DMS53 treated with DMSO at 0.1 percent for 48 hours (cell line): ENCODE results near the gene CBX8.

Experiments
- DNase-seq: peaks from one replicate; lab custom pipeline; 2025; ENCODE audit not compliant: unreplicated experiment; lab: John Stamatoyannopoulos, UW

CBX8 gene

DNA sequence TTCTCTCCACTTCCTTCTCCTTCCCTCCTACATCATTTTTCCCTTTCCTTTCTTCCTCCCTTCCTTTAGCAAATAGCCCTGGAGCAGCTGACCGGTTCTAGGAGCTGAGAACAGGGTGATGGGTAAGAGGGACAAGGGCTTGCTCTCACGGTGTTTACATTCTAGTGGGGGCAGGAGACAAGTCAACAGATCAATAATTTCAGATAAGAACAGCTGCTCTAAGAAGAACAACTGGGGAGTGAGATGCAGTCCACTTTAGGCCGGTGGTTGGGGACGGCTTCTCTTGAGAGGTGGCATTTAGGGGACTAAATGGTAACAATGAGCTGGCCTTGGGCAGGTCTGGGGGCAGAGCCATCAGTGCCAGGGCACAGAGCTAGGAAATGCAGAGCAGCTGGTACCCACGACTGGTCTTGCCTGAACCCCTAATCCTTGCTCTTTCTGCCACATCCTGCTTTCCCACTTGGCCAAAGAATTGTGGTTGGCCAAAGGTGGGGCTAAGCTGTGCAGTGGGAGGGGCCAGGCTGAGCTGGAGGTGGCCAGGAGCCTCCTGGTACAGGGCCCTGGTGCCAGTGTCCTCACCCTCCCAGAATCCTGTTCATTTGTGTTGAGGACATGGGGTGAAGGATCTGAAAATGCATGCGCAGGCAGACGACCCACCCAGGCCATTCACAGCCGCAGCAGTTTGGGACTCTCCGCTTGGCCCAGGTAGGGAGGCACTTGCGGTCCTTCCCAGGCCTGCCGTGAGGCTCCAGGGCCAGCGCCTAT, 24.6 kb upstream of the CBX8 start:
- no peak for DNase-seq

GRCh38 chr17:79820959-79821330, 24.1 kb upstream of the CBX8 start:
- no peak for DNase-seq

DNA sequence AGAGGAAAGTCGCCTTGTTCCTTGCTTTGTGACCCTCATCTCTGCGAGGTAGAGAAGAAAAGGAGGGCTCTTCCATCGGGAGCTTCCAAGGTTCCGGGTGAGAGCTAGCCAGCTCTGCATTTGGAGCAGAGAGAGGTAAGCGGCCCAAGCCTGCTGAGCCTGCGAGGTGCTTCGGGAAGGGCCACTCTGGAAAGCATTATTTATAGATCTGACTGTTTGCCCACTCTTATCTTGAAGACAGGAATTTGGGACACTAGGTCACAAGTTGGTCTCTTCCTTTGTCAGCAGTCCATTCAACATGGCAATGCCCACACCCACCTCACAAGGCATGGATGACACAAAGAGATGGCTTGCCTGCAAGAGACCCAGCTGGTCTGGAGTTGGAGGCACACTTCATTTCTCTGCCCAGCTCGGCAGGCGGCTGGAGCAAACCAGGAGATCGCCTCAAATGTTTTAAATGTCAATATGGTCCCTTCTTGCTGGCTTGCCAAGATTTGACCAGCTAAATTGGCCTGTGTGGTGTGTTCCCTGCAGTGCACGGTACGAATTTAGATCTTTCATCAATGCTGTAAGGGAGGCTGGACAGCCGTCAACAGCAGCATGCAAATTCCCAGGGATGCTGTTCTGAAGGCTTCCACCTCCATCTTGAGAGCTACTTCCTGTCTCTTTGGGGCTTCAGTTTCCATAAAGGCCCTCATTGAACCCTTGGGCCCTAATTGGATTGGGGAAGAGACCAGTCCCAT, 22.8 kb upstream of the CBX8 start:
- DNase-seq: no peak

- DNase-seq: no peak
Observed at GRCh38 chr17:79819085-79819484, 22.2 kb upstream of the CBX8 start.

DNA sequence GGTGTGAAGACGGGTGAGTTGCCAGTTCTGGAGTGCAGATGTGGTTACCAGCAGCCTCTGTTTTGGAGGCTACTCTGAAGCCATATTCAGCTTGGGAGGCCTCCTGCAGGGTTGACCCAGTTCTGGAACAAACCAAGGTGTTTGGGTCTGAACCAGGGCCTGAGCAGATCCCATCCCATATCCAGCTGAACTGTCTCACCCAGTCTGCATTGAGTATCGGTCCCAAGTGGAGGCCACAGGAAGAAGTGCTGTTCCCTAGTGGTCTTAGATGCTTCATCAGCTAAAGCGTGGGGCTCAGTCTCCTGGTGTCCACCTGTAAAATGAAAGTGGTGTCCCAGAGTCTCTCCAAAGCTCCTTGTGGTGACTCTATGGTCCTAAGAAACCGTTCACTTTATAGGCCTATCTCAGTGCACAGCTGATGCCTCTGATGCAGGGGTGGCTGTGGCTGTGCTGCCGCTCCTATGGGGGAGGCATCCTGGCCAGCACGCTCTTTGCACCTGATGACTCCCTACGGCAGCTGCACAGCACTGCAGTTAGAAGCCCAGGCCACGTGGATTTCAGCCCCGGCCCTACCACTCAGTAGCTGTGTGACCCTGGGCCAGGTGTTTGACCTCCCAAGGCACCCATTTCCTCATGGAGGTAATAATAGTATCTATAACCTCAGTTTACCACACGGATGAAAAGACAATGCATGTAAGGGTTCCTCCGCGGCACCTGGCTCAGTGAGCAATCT, 21.3 kb upstream of the CBX8 start:
- DNase-seq: no peak

DNA sequence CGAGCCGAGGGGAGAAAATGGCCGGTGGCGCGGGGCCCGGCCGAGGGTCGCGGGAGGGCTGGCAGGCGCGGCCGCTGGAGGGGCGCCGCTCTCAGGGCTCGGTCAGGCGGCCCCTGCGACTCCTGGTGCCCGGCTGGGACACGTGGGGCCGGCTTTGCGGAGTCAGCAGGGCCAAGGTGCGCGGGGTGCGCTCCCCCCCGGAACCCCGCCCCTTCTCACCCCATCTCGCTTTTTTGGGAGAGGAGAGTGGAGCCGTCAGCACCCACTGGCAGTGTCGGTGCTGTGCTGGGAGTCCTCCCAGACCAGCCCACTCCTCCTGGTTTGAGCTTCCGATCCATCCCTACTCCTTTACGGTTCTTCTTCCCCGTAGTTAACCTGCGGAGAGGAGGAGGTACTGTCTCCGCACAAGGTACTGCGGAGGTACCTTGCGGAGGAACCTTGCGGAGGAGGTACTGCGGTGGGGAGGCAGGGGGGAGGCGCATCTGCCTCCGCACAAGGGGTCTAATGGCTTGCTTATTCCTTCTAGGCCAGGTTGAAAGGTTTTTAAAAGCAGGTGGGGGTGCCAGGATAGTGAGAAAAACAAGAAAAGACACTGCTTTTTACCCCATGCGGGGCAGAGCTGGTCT, 19.1 kb upstream of the CBX8 start:
- no peak for DNase-seq

DNA sequence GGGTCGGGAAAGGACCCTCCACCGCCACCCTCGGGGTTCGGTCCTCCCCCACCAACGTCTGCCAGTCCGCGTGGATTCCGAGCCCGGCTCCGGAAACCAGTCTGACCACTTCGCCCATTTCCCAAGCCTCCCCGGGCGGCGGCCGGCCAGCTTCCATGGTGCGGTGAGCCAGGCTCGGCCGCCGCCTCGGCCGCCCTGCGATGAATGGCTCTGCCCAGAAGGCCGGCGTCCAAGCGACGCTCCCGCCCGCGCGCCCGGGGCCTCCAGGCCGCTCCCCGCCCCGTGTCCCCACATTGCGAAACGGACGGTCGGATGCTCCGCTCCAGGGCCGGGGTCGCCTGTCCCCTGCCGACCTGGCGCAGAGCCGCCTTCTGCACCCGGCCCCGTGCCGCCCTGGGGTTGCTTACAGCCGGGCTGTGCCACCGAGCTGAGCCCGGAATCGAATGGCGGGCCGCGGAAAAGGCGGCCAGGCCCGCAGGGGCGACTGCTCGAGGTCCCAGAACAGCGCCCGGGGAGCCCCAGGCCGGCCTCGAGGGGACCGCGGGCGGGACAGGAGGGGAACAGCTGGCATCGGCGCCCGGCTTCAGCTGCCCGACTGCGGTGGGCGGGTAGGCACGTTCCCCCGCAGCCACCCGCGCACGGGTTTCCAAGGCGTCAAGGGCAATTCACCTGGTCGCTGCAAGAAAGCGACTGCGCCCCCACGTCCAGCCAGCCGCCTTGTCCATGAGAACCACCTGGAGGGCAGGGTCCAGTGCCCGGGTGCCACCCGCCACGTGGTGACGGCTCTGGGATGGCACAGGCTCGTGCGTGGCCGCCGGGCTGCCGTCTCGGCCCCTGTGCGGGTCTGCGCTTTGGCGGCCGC, 18.3 kb upstream of the CBX8 start:
- DNase-seq: peak; percentile 45

DNA sequence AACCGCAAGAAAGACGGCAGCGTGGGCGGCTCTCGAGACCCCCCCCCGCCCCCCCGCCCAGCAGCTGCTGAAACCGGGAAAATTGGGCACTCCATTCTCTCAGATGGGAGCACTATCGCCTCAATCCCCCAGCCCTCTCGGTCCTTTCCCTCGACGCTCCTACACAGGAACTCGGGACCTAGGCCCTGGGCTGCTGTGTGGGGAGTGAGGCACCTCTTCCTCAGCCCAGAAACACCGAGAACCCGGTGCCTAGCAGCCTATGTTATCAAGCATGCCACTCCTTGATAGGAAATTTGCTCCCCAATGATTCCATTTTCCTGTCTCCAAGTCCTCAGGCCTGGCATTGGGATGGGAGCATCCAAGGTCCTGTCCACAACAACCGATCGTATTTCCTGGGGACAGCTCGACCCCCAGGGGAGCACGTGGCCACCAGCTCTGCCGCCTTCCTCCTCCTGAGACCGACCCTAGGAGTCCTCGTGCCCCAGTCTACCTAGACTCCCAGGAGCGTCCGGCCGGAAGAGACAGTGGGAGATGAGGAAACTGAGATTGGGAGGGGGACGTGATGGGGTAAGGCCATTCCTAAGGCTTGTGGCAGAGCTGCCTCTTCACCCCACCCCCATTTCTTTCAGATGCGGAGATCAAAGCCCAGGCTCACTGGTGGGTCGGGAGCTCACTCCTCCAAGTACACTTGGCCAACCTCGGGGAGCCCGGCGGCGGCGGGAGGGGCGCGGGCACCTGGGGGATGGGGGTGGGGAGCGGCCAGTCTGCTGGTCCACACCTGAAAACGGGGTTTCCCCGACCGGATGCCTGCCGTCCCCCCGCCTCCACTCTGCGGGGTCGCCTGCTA, 17.5 kb upstream of the CBX8 start:
- DNase-seq: no peak

DNA sequence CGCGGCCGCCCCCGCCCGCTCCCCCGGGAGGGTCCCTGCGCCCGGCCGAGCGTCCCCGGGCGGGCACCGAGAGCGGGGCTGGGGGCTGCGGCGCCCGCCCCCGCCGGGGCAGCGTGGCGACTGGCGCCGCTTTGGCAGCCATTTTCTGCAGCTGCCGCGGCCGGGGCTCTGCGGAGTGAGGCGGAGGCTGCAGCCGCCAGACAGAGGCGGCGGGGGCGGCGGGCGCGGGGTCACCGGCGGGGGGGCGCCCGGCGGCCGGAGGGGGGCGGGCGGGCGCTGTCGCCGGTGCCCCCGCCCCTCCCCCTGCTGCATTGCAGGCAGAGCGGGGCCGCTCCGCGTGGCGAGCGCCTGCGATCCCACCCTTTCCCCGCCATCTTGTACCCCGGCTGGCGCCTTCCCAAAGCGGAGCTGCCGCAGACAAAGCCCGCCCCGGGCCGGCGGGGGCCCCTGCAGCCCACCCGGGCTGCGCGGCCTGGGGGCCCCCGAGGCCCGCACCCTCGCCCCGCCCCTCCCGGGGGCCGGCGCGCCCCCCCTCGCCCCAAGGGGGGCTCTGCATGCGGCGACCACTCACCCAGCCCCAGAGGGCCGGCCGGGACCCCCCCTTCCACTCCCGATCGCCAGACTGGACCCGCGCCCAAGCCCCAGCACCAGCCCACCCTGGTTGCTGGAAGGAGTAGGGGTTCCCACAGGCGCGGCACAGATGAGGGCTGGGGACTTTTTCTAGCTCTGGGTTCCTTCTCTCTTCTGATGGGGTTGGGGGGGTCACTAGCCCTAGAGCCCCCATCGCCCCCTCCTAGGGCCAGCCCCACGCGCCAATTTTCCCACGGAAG, 16.6 kb upstream of the CBX8 start:
- DNase-seq: no peak

DNA sequence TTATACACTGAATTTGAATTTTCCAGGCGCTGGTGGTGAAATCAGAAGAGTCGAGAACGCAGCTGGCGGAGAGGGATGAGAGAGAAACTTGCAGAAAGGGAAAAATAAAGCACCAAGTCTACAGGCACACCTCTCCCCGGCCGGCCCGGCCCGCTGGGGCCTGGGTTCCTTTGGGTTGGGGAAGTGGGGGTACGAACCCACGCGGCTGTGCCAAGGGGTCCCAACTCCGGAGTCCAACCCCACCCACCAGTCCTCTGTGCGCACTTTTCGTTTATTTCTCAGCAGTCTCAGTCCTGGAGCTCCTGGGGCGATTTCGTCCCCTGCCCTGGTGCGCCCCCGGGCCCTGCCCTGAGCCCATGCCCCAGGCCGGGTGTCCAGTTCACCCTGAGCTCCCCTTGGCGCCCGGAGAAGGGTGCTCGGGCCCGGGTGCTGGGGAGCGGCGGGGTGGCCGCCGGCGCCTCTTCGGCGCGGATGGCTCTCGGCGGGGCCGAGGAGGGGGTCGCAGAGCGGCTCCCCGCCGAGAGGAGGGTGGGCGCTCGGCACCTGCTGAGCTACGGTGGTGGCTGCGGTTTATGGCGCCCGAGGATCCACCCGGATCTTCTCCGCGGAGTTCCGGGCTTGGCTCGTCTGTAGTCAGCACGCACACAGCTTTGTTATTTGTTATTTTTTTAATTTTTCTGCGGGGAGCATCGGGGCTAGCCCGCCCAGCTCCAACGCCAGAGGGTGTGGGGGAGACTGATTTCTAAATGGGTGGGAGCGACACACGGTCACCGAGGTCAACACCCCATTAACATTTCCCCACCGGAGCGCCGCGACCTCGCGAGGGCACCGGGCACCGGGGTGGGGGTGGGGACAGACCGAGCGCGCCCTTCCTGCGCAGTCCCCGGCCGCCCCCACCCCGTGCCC, 15.7 kb upstream of the CBX8 start:
- DNase-seq: no peak

DNA sequence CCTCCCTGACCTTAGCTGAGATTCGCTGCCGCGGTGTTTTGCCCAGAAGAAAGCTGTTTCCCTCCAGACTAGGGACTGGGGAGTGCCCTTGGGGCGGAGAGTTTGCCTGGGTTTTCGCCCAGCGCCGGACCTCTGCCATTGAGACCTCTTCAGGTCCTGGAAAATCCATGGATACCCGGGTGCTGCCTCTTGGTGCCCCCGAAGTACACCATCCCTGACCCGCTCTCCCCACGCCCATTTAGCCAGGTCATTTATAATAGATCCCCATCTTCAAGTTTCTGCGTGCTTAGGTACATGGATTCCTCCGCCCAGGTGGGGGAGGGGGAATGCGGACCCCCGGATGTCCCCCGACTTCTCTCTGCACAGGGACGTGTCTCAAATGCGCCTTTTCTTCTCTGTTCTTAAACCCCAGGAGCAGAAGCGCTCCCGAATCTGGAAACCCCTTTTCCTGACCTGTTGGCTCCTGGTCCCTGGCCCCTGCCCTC, 15.0 kb upstream of the CBX8 start:
- no peak for DNase-seq

- peak; percentile 69 for DNase-seq
Observed at GRCh38 chr17:79811011-79811867, 14.4 kb upstream of the CBX8 start.

DNA sequence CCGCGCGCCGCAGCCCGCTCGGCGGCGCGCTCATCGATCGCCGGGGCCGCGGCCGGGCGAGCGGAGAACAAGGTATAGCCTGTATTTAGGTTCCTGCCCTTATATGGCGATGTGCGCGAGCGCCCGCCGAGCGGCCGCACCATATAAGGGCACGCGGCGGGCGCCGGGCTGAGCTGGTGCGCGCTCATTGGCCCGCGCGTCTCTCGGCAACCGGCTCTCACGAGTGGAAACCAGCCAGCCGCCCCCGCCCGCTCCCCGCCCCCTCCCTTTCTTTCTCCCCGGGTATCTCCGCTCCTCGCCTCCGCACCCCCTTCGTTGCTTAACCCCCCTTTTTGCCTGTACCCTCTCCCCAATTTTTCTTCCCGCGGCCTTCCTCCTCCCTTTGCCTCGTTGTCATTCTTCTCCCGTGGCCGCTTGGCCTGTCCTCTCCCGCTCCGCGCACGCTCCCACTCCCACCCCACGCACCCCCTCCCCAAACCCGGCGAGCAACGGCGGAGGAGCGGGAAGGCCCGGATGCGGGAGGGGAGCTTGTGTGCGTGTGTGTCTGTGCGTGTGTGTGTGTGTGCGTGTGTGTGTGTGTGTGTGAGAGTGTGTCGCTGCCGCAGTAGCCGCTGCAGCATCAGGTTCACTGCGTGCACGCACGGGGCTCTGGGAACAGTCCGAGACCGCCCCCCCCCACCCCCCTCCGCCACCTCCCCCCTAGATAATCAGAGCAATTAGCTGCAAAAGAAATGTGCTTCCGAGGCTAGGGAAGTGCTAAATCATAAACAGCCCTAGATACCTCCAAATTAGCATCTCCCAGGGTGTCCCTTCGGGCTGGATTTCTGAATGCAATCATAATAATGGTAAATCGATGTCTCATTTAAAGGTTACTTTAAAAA, 13.5 kb upstream of the CBX8 start:
- DNase-seq: peak; percentile 88

DNA sequence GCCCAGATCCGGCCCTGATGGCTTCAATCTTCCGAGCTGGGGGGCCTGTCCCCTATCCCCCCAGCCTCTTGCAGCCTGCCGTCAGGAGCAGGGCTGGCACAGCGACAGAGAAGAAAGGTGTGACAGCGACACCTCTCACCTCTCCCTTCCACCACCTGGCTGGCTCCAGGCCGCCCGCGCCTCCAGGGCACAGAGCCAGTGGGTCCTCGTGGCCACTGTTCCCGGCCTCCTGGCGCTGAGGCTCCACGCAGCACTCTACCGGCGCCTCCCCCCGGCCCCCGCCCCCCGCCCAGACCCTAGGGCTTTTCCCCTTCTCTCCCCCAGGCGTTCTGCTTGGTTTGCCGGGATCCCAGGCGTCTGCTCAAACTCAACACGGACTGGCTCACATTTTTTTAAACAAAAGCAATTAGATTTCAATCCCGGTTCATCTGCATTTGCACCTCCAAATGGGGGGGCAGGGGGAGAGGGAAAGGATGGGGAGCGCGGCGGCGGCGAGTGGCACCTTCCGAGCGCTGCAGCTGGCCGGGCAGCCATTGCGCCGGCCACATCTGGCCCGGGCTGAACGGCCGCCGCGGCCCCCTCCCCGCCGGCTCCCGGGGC, 12.8 kb upstream of the CBX8 start:
- peak; percentile 33 for DNase-seq

DNA sequence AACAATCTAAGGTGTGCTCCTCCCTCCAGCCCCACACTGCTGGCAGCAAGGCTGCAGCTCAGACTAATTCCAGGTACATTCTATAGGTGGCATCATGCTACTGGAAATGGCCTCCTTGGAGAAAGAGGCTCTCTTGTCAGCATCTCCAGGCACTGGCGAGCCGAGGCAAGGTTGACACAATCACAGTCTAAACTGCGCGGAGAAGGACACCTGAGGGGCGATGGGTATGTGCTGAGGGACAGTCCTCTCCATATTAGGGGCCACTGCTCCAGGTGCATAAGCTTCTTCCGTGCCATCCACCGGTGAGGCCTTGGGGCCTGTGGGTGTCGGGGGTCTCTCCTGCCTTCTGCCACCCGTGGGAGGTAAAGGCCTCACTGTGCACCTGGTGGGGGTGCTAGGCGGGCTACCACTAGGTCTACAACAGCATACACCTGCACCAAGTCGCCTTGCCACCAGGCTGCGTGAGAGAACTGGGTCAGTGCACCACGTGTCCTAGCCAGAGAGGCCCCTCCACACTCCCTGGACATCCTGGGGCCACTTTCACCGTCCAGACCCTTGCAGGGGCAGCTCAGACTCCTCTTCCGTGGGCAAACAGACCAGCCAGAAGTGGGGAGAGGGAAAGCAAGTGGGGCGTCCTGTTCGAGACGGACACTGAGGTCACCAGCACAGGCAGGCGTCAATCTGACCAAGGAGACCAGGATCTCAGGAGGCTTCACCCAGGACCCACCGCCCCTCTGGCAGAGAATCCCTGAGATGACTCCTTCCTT, 12.1 kb upstream of the CBX8 start:
- peak; percentile 76 for DNase-seq
